ENCODE measurements around the gene MND1. TPM values are rescaled to one million over a fixed set of nuclear protein-coding genes. Genes with fewer than 3 reads are reported as not detected.

Gene MND1
- total RNA-seq, 1 donor from 2014 or later: 2.4 TPM

- DNase-seq (ENCODE audit: low read depth): no peak
Observed at GRCh38 chr4:153346563-153346962, 2.1 kb downstream of the MND1 start.

- no peak for DNase-seq (ENCODE audit: low read depth)
Observed at GRCh38 chr4:153347117-153347516, 2.6 kb downstream of the MND1 start.

- no peak for DNase-seq (ENCODE audit: low read depth)
Observed at GRCh38 chr4:153348006-153348405, 3.5 kb downstream of the MND1 start.

GRCh38 chr4:153349206-153349805, 4.8 kb downstream of the MND1 start:
- DNase-seq (ENCODE audit: low read depth): no peak

- DNase-seq (ENCODE audit: low read depth): peak; percentile 83
Observed at GRCh38 chr4:153362184-153362583, 17.7 kb downstream of the MND1 start.

GRCh38 chr4:153364061-153364460, 19.6 kb downstream of the MND1 start:
- no peak for DNase-seq (ENCODE audit: low read depth)

- DNase-seq (ENCODE audit: low read depth): no peak
Observed at GRCh38 chr4:153365003-153365402, 20.5 kb downstream of the MND1 start.

GRCh38 chr4:153366486-153366885, 22.0 kb downstream of the MND1 start:
- no peak for DNase-seq (ENCODE audit: low read depth)

GRCh38 chr4:153367092-153367491, 22.6 kb downstream of the MND1 start:
- DNase-seq (ENCODE audit: low read depth): no peak

- DNase-seq (ENCODE audit: low read depth): no peak
Observed at GRCh38 chr4:153369021-153369420, 24.5 kb downstream of the MND1 start.

- DNase-seq (ENCODE audit: low read depth): no peak
Observed at GRCh38 chr4:153371701-153372234, 27.3 kb downstream of the MND1 start.

GRCh38 chr4:153372967-153373562, 28.6 kb downstream of the MND1 start:
- DNase-seq (ENCODE audit: low read depth): no peak

- DNase-seq (ENCODE audit: low read depth): no peak
Observed at GRCh38 chr4:153374442-153374841, 30.0 kb downstream of the MND1 start.

GRCh38 chr4:153375303-153375702, 30.8 kb downstream of the MND1 start:
- DNase-seq (ENCODE audit: low read depth): no peak

- DNase-seq (ENCODE audit: low read depth): no peak
Observed at GRCh38 chr4:153383131-153383530, 38.6 kb downstream of the MND1 start.

GRCh38 chr4:153384160-153384559, 39.7 kb downstream of the MND1 start:
- DNase-seq (ENCODE audit: low read depth): no peak

- DNase-seq (ENCODE audit: low read depth): no peak
Observed at GRCh38 chr4:153385784-153386183, 41.3 kb downstream of the MND1 start.

GRCh38 chr4:153387981-153388380, 43.5 kb downstream of the MND1 start:
- DNase-seq (ENCODE audit: low read depth): no peak

- DNase-seq (ENCODE audit: low read depth): peak; percentile 93
Observed at GRCh38 chr4:153393397-153393796, 48.9 kb downstream of the MND1 start.

GRCh38 chr4:153394945-153395344, 50.5 kb downstream of the MND1 start:
- DNase-seq (ENCODE audit: low read depth): no peak

- peak; percentile 38 for DNase-seq (ENCODE audit: low read depth)
Observed at GRCh38 chr4:153398713-153399112, 54.2 kb downstream of the MND1 start.

GRCh38 chr4:153399358-153399757, 54.9 kb downstream of the MND1 start:
- DNase-seq (ENCODE audit: low read depth): no peak

GRCh38 chr4:153401501-153401900, 57.0 kb downstream of the MND1 start:
- DNase-seq (ENCODE audit: low read depth): no peak

- DNase-seq (ENCODE audit: low read depth): peak; percentile 5
Observed at GRCh38 chr4:153402366-153402765, 57.9 kb downstream of the MND1 start.

All from renal cortical epithelial cell (primary cell).